Spleen (tissue), 7 donors: ENCODE data around the gene MMP12.

ENCODE experiments used
- POLR2A ChIP-seq, 3 donors: fragments of 450-650 bp; IDR thresholded peaks; one replicate each; pipeline ENCODE4 v1.5.1; 2017; ENCODE audit warnings: antibody characterized with exemption in 3 of 3, mild to moderate bottlenecking in 1 of 3
- POLR2AphosphoS5 ChIP-seq, 3 donors: sonication (generic); formaldehyde crosslinking; IDR thresholded peaks; one replicate each; pipeline ENCODE4 v1.5.1; 2017; ENCODE audit warnings: antibody characterized with exemption in 3 of 3
- TF ChIP-seq, protein P1 (sequence below), 11 experiments: fragments of 200-600 bp in 7 of 11; fragments of 450-650 bp in 4 of 11; sonication (generic) in 4 of 11; IDR thresholded peaks in 8 of 11; conservative IDR thresholded peaks in 3 of 11; 1 replicate in 7 of 11; 2 replicates in 4 of 11; pipeline versions ENCODE4 v1.4.0 to v1.8.0; 2016 to 2021; ENCODE audit warnings: antibody characterized with exemption in 11 of 11, inconsistent platforms in 4 of 11, mild to moderate bottlenecking in 1 of 11
- donor health status: DM: no; HTN: no; CAD: no; lungs with moderate emphysema.
- donor health status: DM: no; HTN: no; CAD: no.
- donor health status: DM: no; HTN: no; CAD: no.

DNA sequence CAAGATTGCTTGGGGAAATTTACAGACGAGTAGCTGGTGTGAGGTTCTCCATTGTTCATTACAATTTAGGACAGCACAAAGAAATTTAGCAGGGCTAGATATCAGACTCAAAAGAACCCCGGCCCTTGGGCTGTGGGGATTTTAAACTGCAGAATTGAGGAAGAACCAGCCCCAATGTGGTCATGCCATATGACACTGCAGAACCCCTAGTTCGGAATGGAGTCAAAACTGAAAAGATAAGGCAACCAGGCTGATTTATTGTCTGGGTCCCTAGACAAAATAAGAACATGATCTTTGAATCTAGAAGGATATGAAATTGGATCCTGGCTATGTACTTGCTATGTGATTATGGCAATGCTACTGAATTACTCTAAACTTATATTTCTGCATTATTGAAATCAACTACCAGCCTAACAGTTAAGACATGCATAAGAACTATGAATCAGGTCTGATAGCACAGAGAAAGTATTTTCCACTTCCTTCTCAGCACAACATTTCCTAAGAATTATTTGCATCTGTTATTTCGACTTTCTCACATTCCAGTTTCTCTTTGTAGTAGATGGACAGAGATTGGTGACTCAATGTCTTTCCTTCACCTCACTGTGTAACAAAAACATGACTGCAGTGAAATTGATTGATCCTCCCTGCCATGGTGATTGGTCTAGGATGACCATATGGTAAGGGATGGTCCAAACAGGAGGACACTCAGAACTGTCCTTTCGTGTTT lies 44.6 kb downstream of the MMP12 start:
- TF ChIP-seq, protein P1, sequence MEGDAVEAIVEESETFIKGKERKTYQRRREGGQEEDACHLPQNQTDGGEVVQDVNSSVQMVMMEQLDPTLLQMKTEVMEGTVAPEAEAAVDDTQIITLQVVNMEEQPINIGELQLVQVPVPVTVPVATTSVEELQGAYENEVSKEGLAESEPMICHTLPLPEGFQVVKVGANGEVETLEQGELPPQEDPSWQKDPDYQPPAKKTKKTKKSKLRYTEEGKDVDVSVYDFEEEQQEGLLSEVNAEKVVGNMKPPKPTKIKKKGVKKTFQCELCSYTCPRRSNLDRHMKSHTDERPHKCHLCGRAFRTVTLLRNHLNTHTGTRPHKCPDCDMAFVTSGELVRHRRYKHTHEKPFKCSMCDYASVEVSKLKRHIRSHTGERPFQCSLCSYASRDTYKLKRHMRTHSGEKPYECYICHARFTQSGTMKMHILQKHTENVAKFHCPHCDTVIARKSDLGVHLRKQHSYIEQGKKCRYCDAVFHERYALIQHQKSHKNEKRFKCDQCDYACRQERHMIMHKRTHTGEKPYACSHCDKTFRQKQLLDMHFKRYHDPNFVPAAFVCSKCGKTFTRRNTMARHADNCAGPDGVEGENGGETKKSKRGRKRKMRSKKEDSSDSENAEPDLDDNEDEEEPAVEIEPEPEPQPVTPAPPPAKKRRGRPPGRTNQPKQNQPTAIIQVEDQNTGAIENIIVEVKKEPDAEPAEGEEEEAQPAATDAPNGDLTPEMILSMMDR (IDR thresholded peaks at IDR 0.05 in 8 of 11, conservative IDR thresholded peaks at IDR 0.05 in 3 of 11), result no peak
- TF ChIP-seq POLR2A (IDR thresholded peaks at IDR 0.05) (no peak), POLR2AphosphoS5 (IDR thresholded peaks at IDR 0.05) (no peak)
